ENCODE data around the gene CDK10.

DNA sequence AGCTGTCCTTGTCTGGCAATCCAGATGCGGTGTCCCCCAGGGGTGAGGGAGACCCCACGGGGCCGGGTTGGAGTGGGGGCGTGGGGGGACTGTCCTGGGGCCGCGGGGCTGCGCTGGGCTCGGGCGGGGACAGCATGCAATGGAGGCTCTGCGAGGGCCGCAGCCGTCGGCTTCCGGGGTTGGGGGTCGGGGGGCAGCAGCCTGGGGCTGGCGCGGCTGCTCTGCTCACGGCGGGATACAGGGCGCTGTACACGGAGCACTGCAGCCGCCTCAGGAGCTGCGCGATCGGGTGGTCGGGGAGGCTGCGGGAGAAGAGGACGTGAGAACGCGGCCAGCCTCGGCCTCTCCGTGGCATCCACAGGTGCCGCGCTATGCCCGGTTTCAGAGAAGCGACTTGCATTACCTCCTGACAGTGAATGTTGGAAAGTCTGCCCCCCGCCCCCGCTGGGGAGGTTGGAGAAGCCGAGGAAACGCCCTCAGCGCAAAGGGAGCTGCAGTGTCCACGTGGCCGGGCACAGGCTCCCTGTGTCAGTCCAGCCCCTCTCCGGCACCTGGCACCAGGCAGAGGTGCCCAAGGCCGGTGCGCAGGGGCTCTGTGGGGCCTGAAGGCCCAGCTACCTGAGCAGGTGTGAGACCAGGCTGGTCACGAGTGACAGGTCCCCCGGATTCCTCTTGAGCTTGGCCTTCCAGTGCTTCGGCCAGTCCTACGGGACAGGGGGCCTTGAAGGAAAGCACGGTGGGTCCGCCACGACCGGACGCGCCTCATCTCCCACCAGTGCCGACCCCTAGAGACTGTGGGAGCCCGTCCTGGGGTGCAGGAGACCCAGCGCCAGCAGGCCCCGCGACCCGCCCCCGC, 24.4 kb downstream of the CDK10 start:
- TF ChIP-seq, protein P1, sequence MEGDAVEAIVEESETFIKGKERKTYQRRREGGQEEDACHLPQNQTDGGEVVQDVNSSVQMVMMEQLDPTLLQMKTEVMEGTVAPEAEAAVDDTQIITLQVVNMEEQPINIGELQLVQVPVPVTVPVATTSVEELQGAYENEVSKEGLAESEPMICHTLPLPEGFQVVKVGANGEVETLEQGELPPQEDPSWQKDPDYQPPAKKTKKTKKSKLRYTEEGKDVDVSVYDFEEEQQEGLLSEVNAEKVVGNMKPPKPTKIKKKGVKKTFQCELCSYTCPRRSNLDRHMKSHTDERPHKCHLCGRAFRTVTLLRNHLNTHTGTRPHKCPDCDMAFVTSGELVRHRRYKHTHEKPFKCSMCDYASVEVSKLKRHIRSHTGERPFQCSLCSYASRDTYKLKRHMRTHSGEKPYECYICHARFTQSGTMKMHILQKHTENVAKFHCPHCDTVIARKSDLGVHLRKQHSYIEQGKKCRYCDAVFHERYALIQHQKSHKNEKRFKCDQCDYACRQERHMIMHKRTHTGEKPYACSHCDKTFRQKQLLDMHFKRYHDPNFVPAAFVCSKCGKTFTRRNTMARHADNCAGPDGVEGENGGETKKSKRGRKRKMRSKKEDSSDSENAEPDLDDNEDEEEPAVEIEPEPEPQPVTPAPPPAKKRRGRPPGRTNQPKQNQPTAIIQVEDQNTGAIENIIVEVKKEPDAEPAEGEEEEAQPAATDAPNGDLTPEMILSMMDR (IDR thresholded peaks at IDR 0.05; ENCODE audit: borderline replicate concordance, extremely low read depth, low read length, poor library complexity, severe bottlenecking): no peak
- TF ChIP-seq EZH2 (IDR thresholded peaks at IDR 0.05; ENCODE audit: borderline replicate concordance, low read depth, low read length, severe bottlenecking): no peak
